GM19463 (cell line): Measurements from ENCODE around the gene PHOSPHO2.
"Not testable (repeated sequence)": the region's sequence is repeated elsewhere in the genome, so short reads cannot be mapped to it uniquely, and the experiment has no call there.

Experiments used
- ATAC-seq: cut with Tn5 transposase; IDR thresholded peaks from one replicate; pipeline ENCODE4 v1.9.1; 2021; ENCODE audit warnings: mild to moderate bottlenecking, moderate library complexity; ENCODE audit not compliant: unreplicated experiment

Gene PHOSPHO2

DNA sequence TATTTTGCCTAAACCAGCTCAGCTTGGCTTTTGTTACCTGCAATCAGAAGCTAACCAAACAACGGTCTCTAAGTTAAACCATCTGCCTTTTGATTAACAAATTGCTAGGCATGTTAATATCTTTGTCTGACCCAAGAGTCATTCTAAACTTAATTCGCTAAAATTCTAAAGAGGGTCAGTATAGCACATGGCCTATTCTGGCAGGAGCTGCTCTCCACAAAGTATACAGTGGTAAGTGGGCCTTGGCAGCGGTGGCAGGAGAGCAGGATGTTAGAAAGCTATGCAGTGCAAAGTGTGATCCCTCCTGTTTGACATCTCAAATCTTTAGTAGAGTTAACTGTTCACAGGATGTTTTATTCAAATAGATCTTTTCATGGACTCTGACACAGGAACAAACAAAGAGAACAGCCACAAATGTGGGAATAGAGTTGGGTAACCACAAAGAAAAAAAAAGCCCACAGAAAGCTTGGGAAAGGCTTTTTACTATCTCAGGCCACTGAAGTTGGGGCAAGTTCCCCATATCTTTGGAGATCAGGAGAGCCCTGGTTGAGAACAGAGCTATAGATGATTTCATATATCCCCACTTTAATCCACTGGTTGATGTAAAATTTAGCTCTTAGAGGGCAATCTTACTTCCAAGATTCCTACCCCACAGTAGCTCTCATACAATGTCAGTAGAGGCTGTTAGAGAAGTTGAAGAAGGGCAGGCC lies 10.7 kb upstream of the PHOSPHO2 start:
- ATAC-seq = no peak

DNA sequence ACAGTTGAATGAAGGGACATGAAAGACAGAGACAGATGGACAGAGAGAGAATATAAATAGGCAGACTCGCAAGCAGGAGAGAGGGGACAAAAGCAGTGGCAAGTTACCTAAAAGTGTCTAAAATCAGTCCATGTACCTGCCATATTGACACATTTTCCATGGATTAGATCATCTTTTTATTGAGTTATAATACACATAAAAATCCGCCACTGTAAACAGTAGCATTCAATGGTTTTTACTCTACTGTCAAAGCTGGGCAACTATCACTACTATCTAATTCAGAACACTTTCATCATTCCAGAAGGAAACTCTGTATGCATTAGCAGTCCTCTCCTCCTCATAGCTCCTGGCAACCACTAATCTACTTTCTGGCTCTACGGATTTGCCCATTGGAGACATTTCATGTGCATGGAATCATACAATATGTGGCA lies 10.1 kb upstream of the PHOSPHO2 start:
- no peak for ATAC-seq

DNA sequence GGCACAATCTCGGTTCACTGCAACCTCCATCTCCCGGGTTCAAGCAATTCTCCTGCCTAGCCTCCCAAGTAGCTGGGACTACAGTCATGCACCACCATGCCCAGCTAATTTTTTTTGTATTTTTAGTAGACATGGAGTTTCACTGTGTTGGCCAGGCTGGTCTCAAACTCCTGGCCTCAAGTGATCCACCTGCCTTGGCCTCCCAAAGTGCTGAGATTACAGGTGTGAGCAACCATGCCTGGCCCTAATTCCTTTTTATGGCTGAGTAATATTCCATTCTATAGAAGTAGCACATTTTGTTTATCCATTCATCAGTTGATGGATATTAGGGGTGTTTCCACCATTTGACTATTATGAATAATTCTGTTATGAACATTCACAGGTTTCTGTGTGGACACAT lies 9.6 kb upstream of the PHOSPHO2 start:
- not testable (repeated sequence) for ATAC-seq

DNA sequence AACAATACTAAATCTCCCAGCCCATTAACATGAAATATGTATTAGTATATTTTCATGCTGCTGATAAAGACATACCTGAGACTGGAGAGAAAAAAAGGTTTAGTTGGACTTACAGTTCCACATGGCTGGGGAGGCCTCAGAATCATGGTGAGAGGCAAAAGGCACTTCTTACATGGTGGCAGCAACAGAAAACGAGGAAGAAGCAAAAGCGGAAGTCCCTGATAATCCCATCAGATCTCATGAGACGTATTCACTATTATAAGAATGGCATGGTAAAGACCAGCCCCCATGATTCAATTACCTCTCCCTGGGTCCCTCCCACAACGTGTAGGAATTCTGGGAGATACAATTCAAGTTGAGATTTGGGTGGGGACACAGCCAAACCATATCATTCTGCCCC lies 7.4 kb upstream of the PHOSPHO2 start:
- not testable (repeated sequence) for ATAC-seq

DNA sequence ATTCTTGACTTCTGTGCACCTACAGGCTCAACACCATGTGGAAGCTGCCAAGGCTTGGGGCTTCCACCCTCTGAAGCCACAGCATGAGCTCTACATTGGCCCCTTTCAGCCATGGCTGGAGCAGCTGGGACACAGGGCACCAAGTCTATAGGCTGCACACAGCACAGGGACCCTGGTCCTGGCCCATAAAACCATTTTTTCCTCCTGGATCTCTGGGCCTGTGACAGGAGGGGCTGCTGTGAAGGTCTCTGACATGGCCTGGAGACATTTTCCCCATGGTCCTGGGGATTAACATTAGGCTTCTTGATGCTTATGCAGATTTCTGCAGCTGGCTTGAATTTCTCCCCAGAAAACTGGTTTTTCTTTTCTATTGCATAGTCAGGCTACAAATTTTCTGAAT lies 6.3 kb upstream of the PHOSPHO2 start:
- not testable (repeated sequence) for ATAC-seq

DNA sequence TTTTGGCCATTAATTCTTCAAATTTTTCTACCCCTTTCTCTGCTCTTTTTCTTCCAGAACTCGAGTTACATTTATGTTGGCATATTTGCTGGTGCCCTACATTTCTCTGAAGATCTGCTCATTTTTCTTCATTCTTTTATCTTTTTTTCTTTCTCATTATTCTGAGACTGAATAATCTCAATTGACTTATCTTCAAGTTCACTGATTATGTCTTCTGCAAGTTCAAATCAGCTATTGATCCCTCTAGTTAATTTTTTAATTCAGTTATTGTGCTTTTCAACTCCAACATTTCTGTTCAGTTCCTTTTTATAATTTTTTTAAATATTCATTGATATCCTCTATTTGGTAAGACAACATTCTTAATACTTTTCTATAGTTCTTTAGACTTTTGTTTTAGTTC lies 3.3 kb upstream of the PHOSPHO2 start:
- no peak for ATAC-seq

DNA sequence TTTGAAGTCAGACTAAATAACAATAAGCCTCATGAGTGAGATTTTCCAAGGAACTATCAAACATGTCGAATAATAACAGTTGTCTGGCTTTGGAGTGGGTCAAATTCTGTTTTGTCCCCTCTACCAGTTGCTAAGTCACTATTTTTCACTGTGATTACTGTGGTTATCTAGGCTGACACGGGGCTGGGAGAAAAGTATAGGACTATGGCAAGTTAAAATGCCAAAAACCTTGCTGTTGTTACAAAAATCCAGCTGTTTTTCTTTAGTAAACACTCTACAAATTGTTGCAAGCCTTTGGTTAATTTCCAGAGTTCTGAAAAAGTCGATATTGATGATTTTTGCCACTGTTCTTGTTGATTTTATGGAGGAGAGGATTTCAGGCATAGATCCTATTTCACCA lies 1.6 kb upstream of the PHOSPHO2 start:
- ATAC-seq = no peak

DNA sequence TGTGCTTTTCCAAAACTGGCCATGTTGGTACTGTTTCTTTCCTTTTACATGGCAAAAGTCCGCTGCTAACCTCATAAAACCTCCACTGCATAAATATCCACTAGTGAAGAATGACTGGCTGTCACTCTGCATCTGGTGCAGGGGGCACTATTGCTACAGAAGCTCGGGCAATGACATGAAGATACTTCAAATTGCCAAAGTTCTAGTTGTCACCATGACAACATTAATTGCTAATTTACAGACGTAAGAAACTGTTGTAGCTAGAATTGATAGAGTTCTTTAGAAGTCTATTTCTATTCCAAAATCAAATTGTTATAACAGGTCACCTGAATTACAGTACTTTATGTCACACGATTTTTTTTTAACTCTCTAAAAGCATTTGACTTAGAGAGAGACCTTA lies 909 bp upstream of the PHOSPHO2 start:
- no peak for ATAC-seq

DNA sequence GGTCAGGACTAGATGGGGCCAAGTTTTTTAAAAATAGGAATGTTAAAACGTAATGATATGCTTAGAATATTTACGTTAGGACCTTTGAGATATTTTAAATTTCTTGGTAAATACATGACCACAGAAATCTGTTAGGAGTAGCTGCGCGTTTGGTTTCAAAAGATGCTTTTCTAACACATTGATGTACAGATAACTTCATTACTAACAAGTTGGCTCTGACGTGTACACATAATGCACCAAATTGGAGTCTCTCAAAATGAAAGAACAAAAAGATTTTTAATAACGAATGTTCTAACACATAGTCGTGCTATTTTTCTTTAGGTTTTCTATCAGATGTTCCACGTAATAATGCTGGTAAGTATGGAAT lies 608 bp downstream of the PHOSPHO2 start:
- no peak for ATAC-seq

DNA sequence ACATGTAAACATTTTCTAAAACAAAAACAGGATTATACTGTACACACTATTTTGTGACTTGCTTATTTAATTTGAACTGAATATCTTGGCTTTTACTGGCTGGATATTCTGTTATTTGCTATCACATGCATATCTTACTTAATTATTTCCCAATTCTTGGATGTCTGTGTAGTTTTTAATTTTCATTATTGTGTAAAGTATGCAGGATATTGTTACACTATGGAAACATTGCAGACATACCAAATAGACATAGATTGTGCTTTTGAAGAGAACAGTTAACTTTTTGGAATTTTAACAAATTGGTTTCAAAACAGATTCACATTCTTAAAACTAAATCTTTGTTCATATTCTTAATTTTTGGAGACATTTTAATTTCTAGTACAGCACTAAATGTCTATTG lies 2.1 kb downstream of the PHOSPHO2 start:
- ATAC-seq = no peak

DNA sequence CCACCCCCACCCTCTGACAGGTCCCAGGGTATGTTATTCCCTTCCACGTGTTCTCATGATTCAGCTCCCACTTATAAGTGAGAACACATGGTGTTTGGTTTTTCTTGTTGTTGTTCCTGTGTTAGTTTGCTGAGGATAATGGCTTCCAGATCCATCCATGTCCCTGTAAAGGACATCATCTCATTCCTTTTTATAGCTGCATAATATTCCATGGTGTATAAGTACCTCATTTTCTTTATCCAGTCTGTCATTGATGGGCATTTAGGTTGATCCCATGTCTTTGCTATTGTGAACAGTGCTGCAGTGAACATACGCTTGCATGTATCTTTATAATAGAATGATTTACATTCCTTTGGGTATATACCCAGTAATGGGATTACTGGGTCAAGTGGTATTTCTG lies 4.9 kb downstream of the PHOSPHO2 start:
- ATAC-seq = not testable (repeated sequence)

DNA sequence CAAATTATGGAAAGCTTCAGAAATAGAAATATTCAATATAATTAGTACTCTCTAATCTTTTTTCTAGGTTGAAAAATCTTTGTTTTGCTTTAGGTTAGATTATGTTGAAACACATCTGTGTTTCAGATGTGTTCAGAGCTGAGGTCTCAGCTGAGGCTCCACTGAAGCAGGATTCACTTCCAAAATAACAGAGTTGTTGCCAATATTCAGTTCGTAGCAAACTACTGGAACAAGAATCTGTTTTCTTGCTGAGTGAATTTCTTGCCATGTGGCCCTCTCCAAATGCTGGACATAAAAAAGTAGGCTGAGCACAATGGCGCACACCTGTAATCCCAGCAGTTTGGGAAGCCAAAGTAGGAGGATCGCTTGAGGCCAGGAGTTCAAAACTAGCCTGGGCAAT lies 8.7 kb downstream of the PHOSPHO2 start:
- ATAC-seq = no peak

DNA sequence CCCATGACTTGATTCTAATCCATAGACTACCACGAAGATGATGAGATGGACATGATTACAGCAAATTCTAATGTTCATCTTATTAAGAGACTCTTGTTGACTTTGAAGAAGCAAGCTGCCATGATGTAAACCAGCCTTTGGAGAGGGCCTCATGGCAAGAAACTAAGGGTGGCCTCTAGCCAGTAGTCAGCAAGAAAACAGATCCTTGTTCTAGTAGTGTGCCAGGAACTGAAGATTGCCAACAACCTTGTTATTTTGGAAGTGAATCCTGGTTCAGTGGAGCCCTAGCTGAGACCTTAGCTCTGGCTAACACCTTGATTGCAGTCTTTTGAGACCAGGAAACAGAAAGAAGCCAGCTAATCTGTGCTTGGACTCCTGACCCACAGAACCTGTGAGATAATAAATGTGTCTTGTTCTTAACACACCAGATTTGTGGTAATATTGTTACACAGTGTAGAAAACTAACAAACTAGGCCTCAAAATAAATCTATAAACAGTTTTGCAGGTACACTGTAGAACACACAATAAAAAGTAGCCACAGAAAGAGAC lies 10.0 kb downstream of the PHOSPHO2 start:
- no peak for ATAC-seq

DNA sequence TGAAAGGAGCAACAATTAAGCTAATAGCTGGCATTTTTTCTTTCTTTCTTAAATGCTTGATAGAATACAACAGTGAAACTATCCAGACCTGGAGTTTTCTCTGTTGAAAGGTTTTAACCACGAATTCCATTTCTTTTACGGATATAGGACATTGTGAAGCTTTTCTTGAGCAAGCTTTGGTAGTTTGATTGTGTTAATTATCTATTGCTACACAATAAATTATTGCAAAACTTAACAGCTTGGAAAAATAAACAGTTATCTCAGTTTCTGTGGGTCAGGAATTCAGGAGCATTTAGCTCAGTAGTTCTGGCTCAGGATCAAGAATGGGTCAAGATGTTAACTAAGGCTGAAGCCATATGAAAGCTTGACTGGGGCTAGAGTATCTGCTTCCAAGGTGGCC lies 11.7 kb downstream of the PHOSPHO2 start:
- ATAC-seq = no peak

DNA sequence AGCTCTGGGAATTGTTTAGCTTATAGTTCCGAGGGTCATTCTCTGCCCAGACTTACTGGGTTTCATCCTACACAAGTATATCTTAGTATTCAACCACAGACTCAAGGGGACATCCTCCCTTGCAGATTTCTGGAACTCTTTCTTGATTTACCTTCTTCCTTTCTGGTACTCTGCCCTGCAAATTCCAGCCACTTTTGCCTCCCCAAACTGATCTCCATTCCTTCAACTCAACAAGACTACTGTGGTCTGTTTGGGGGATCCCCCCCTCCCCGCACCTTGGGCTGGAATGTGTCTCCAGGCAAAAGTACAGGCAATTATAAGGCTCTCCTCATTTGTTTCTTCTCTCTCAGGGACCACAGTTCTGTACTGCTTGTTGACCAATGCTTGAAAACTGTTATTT lies 13.4 kb downstream of the PHOSPHO2 start:
- no peak for ATAC-seq

DNA sequence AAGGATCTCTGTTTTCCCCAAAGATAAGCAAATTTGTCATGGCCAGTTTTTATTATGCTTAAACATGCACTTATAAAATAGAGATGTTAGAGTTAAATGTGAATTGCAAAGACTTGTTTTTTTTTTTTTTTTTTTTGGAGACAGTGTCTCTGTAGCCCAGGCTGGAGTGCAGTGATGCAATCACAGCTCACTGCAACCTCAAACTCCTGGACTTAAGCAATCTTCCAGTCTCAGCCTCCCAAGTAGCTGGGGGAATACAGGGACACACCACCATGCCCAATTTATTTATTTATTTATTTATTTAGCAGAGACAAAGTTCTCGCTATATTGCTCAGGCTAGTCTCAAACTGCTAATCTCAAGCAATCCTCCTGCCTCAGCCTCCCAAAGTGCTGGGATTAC lies 15.1 kb downstream of the PHOSPHO2 start:
- no peak for ATAC-seq

DNA sequence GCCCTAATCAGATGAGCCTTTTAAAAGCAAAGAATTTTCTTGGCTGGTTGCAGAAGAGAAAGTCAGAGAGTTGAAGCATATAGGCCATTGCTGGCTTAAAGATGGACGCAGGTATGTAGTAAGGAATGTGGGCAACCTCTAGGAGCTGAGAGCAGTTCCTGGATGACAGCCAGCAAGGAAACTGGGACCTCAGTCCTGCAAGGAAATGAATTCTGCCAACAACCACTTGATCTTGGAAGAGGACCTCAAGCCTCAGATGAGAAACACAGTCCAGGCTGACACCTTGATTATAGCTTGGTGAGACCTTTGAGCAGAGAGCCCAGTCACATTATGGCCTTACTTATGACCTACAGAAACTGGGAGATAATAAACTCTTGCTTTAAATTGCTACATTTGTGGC lies 15.7 kb downstream of the PHOSPHO2 start:
- no peak for ATAC-seq

DNA sequence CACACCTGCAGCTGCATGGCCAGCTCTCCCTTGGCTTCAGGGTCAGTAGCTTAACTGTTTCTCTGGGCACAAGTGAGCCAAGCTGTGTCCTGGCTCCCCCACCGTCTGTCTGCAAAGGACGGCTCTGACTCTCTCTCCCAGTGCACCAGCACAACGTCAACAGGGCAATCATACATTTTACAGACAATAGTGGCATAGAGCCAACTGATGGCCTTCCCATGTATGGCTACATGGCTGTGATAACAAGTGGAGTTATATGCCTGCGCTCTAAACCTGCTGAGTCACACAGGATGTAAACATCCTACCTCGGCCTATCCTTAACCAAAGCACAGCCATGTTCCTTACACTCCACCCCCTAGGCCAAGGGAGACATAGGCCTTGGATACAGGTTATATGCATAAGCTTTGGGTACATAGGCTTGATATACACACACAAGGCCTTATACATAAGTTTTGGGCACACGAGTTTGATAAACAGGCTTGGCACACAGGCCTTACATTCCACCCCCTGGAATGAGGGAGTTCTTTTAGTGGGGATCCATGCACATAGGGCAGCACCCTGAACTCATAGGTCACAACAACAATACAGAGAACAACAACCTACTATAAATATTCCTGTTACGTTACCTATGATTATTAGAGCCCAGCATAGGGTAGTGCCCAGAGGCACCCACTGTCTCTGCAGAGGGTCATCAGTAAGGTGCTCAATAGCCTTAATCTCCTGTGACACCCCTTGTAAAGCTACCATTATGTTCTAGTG lies 17.7 kb downstream of the PHOSPHO2 start:
- ATAC-seq = no peak

DNA sequence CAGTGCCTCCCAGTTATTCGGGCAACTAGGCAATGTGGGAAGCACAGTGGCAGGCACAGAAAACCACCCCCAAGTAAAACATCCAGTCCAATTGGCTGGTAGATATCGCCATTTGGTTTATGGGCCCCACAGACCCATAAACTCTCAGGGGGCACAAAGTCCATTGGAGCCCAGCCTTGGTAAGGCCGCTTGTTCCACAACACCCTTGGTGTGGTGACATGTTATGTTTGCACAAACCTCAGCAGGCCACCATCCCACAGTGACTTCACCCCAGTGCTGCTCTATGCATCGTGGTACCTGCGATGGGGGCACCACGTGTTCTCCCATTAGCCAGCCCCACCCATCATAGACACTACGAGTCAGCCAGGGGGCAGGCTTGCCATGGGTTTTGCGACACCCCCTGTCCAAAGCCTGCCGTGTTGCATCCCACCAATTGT lies 18.5 kb downstream of the PHOSPHO2 start:
- no peak for ATAC-seq

DNA sequence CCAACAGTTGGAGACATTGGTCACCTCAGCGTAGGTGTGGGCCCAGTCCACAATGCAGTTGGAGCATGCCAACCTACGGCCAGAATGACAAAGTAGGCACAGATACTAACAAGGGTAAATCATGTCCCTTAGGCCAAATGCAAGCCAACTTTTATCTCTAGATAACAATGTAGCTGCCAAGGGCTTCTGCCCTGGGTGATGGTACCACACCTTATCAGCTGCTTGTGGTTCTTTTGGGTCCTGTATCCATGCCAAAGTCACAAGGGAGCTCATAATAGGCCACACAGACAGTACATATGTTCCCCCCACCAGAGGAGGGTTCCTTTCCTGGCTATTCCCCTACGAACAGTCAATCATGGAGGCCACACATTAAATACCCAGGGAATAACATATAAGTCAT lies 19.1 kb downstream of the PHOSPHO2 start:
- ATAC-seq = no peak

DNA sequence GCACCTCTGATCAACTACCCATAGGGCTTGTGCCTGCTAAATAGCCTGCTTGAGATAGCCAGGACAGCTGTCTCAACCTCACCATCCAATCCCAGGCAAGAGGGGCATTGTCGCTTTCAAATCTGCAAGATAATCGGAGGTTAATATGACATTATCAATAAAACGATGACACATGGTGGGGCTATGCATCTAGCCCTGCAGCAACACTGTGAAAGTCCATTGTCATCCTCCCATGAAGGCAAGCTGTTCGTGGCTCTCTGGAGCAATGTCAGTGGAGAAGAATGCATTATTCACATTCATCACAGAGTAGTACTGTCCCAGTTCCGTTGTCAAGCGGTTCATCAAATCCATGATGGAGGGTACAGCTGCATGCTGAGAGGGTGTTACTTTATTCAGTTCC lies 20.4 kb downstream of the PHOSPHO2 start:
- ATAC-seq = no peak
